HTERT RPE-1 (cell line): Measurements from ENCODE around the gene SORCS3.

ENCODE experiments used
- in situ Hi-C: fragments of 300-500 bp; cut with MboI; formaldehyde crosslinking; loops from 4 replicates; pipeline ENCODE4 v1.14.3; 2020; ENCODE audit warnings: low sequenced_read_pairs

The SORCS3 gene

DNA sequence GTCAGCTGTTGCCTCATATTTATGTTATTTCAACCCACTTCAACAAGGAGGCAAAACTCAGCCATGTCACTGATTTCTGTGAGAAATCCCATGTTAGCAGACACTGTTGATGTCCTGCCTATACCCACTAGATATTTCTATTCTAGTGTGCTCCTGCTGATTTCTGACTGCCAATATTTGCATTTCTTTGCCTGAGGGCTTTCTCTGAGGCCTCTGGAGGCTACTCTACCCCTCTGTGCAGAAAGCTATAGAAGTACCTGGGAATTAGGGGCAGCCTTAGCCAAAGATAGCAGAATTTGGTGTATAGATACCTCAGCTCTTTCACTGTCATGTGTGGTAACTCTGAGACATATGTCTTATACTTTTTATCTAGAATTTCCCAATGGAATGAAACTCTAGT is 348.8 kb downstream of the SORCS3 start:
- in situ Hi-C loops: no loop called here

DNA sequence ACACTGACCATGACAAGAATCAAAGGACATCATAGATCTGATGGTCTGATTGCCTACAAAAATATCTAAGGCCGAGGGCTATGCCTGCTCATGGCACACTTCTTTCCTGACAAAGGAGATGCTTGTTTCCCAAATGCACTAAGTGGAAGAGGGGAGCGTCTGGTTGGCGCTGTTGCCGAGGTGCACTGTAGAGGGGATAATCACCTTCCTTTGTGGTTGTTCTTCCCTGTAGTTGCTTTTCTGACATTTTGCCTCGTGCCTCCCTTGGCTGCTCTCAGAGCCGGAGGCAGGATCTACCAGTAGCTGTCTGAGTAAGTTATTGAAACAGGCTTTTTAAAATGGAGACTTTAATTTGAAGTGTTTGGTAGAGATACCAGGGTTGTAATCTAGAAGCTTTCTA is 352.0 kb downstream of the SORCS3 start:
- in situ Hi-C loops: no loop called here

DNA sequence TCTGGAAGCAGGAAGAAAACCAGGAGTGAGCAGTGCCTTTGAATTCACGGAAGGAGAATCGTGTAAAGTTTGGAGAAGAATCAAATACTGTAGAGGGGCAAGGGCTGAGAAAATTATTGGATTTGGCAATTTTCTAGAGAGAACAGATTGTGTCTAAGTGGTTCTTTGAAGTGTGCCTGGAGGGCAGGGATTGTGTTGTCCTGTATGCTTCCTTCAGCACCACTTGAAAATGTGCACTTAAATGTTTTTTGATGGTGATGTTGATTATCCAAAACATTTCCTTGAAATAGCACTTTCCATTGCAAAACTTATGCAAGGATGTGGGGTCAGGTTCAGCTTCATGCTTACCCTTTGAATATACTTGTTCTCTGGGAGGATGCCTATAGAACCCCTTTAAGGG is 360.2 kb downstream of the SORCS3 start:
- in situ Hi-C loops: no loop called here

DNA sequence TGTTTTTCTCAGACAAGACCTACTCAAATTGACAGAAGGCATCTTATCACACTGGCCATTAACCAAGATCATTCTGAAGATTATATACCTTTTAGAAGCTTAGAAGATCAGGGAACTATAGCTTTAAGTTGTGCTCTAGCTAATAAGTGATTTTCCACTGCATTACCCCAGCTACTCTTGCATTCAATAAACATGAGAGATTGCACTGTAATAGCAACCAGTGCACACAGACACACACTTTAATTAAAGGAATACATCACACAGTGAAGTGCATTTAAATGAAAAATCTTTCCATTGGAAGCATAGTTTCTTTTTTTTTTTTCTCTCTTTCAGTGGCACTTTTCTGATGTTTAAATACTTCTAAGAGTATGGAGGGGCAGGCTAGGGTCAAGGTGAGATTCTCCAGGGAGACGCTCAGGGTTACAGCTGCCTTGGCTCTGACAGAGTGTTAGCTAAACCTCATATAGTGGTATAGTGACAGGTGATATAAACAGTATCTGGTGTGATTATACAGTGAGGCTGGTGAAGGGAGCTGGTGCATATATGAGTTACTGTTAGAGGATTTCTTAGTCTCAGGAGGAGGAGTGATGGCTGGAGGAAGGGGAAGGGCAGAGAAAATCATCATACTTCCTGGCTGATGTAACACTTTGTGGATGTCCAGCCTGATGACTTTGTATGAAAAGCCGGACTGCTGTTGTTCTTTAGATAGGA is 369.5 kb downstream of the SORCS3 start:
- in situ Hi-C loops: no loop called here

DNA sequence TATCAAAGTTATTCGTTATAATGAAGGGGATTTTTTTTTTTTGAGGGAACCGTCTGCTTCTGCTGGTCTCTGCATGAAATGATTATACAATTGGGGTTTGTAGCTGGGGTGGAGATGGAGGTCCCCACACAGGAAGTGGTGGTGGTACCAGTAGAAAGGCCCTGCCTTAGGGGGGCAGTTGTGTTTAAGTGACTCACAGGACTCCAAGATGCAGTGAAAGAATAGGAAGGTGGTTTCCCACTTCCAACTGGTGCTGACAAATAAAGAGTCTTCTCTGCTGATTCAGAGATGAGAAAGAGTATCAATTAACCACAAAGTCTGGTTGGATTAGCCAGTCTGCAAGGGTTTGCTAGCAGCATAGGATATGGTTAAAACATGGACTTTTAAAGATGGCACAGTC is 376.0 kb downstream of the SORCS3 start:
- in situ Hi-C loops: no loop called here

DNA sequence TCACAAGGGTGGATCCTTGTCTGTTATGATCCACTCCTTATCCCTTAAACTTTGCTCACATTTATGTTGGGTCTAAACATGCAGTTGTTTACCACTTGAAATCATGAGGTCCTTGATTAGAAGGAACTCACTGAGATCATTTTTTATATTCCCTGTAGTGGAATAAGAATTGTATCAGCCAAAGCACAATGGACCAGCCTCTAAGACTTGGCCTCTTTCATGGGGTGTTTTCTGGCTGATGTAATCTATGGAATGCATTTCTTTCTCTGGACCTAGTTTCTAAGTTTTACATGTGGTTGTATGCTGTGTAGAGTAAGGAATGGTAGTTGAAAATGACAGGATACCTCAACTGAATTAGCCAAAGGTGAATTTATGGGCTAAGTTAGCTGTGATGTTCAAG is 376.6 kb downstream of the SORCS3 start:
- in situ Hi-C loops: no loop called here

DNA sequence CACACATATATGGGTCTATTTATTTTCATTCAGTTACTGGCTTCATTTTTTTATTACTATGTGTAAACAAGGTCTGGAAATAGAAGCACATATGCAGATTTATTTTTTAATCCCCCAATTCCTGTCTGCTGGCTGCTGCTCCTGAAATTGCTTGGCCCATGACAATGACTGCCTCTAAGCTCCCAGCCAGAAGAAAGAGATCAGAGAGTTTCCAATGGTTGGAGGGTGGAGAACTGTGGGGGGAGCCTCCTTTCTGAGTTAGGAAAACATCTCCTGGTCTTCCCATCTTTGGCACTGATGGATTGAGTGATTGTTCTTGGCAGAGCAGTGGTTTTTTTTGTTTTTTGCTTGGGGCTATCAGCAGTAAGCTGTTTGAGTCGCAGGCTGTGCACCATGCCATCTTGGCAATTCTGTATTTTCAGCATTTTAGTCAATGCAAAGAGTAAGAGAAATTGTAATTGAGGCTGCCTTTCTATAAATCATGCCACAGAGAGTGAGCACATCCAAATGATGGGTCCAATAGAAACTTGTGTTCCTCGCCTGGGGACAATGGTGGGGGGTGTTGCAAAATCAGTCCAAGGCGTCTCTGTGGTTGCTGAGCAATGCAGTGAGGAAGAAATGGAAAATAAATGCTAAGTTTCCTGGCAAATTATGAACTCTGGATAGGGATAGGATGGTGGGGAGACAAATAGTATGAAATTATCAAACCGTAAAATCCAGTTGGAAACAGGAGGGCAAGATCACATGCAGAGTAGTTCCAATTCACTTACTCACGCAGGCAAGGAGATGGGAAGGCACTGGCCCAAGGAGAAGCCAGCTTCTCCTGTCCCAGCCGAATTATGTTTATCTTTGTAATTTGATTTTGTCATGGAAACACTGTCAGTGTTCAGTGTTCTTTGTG is 382.4 kb downstream of the SORCS3 start:
- in situ Hi-C loops: no loop called here

DNA sequence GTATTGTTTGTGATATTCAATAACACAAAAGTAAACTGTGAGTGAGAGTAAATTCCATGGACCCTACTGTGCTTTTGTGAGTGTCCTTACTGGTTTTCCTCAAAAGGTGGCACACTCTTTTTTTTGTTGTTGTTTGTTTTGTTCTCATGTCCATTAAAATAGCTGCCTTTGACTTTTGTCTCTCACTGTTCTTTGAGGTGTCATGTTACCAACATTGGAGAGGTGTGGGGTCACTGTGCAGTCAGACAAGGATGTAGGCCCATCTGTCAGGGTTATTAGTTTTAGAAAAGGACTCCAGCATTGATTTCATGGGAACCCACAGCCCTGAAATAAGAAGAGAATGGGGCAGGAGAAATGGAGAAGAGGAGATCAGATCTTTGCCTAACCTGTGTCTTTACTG is 383.1 kb downstream of the SORCS3 start:
- in situ Hi-C loops: no loop called here

DNA sequence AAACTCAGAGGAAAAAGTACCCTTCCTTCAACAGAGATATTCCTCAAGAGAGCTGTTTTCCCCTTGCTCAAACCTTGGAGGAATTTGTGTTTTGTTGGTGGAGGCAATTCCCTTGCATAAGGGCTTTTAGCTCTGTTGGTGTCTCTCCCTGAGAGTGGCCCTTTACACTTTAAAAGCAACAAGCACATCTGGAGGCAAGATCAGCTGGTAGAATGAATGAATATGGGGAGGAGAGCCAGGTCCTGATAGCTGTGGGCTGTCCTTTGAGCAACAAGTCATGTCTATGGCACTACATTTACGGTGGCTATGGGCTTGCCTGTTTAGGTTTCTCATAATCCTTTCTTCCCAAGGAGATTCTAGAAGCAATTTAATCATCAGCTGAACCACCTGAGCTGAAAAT is 384.0 kb downstream of the SORCS3 start:
- in situ Hi-C loops: no loop called here

DNA sequence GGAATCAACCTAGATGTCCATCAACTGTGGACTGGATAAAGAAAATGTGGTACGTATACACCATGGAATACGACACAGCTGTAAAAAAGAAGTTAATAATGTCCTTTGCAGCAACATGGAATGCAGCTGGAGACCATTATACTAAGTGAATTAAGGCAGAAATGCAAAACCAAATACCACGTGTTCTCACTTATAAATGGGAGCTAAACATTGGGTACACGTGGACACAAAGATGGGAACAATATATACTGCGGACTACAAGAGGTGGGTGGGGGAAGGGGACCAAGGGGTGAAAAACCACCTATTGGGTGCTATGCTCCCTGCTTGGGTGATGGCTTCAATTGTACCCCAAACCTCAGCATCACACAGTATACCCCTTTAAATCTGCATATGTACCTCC is 385.5 kb downstream of the SORCS3 start:
- in situ Hi-C loops: no loop called here

DNA sequence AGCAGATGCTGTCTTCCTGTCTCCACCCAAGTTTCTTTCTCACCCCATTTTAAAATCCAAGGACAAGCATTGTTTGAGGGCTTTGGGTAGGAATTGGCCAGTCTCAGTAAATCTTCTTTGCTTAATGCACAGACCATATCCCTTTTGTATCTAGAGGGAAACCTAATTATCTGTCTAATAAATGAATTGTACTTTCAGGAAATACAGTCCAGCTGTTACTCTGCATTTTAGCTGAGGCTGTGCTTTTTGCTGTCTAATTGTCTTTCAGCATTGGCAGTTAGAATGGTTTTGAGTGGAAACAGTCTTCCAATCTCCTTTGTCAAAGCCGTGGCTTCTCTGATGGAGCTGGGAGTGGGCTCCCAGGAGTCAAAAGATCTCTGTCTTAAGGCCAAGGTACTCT is 388.2 kb downstream of the SORCS3 start:
- in situ Hi-C loops: no loop called here

DNA sequence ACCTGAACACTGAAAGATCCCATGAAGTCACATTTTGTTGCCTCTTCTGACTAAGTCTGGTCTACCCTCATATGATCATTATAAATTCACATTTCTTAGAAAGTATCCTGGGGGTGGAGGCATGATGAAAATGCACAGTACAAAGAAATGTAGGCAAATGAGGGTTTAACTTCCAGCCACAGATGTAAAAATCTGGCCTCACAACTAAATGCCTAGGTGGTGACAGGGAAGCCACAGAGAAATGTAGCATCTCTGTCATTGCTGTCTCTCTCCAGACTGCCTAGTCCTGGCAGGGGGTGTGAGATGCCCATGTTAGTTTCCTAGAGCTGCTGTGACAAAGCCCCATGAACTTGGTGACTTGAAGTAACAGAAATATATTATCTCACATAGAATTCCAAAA is 395.9 kb downstream of the SORCS3 start:
- in situ Hi-C loops: no loop called here

DNA sequence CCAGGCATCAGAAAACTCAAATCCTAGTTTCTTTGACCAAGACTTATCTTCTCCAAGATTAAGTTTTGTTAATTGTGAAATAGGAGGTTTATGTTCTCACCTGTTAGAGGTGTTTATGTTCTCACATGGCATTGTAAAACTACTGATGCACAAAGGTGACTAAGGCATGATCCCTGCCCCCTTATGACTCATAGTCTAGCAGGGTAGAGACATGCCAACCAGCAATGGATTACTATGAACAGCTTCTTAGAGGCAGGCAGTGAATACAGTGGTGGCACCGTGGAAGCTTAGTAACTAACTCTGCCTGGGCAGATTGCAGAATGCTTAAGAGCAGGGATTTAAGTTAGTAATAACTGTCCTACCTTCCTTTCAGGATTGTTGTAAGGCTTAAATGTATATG is 400.9 kb downstream of the SORCS3 start:
- in situ Hi-C loops: no loop called here

DNA sequence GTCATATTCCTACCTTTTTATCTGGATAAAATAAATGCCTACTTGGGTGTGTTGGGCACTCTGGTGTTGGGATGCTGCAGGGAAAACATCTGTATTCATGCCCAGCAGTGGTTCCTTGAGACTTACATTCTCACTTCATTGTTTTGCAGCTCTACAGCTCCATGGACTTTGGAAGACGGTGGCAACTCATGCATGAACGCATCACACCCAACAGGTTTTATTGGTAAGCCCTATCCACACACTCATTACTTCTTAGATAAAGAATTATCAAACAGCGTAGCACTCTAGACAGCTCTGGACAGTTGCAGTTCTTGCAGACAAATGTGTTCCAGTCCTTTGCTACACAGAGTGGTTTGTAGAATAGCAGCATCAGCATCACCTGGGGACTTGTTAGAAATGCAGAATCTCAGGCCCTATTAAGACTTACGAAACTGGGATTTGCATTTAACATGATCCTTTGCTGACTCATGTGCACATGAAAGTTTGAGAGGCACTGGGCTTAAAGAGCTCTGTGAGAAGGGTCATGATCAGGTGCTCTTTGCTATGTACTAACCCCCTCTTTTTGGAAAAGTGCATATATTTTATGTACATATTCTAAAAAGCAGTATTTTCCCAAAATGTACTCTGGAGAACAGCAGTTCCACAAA is 401.9 kb downstream of the SORCS3 start:
- in situ Hi-C loops: no loop called here

DNA sequence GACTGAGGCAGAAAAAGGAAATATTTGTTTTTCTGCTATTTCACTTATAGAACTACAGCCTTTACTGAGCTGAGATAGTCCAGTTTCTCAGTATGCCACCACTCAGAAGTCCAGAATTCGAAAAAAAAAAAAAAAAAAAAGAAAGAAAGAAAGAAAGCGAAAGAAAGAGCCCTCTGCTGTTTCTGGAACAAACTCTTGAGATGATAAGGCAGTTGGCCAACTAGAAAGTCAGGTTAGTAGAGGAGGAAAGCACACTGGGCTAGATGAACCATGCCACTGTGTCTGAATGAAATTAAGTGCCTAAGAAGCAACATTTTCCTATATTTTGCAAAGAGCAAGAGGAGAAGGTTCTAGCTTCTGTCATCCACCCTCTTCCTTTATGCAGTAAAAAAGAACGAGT is 403.8 kb downstream of the SORCS3 start:
- in situ Hi-C loops: no loop called here

DNA sequence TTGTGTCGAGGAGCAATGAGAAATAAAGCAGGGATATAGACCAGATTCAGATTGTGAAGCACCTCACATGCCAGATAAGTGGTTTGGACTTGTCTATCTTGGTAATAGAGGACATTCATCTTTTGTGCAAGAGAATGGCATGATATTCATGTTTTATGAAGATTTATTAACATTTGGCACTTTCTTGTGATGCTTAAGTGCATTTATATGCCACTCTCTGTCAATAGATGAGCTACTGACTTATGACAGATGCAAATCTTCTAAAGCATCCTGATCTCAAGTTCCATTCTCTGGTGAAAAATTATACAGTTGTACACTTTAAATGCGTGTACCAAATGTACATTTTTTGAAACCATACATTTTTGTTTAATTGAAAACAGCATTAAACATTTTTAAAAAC is 415.3 kb downstream of the SORCS3 start:
- in situ Hi-C loops: no loop called here

DNA sequence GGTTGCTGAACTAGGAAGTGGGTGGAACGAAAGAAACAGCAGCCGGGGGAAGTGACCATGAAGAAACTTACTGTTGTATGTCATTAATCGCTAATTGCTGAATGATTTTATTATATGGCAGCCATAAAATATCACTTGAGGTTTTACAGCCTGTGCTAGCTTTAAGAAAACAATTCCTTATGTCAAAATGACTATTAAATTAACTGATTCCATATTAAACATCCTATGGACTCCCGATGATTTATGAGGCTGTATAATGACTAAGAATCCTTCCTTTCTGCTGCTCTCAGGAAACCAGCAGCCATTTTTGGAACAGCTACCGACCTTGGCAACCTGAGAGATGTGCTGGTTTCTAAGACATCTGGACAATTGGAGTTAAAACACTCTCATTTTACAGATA is 421.9 kb downstream of the SORCS3 start:
- in situ Hi-C loops: no loop called here

DNA sequence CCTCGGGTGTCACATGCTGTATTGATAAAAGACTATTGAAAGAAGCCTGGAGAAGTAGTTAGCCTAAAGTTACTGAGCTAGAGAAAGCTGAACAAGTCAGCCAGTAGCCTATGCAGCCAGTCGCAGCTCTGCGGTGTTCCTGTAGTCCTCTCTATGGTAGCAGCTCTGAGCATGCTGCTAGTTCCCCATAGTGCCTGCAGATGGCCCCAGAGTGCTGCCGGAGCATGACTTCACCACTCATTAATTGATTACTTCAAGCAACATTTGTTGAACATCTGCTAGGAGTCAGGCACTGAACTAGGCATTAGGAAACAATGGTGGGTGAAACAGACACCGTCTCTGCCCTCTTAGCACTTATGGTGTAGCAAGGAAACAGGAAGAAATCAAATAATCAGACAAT is 422.7 kb downstream of the SORCS3 start:
- in situ Hi-C loops: no loop called here

DNA sequence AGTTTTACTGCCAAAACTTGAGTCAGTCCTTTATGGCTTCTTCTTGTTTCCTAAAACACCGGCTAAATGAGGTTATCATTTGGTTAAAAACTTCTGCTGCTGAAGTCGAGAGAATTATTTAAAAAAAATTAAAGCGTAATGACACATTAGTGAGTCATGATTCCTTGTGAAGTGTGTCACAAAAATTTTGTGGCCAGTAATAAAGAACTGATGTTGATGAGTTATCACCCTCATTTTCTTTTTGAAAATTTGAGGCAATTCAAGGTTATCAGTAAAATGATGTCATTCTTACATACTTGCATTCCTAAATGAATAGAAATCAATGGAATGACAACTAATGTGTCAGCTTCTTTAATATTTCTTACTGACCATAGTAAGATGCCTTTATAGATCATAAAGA is 427.4 kb downstream of the SORCS3 start:
- in situ Hi-C loops: no loop called here

DNA sequence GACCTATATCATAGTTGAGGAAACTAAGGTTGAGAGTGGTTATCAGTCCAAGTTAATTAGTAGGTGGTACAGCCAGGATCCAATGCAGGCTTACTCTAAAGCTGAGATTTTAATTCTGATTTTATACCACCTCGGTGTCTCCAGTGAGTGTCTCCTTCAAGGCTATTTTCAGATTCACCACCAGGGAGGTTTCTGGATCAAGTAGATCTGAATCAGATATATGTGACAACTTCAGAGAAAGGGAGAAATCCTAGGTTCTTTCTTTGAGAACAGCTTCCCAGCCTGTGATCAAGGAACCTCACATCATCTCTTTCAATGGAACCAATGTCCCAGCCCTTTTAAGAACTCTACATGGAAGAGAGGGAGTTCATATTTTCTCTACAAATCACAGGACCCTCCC is 429.2 kb downstream of the SORCS3 start:
- in situ Hi-C loops: no loop called here

DNA sequence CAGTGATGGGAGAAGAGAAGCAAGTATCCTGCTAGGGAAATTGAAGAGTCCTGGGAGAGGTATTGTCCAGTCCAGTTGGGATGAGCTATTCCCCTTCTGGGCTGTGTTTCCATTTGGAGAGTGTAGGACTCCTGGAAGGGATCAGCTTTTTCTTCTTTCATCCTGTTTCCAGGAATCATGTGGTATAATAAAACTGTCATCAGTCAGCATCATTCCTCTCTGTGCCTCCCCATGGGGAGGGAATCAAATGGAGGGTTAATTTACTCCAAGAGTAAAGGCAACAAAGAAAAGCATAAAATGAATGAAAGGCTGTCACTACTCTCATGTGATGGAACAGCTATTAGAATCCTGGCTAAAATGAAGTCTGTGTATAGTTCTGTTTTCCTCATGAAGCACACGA is 429.9 kb downstream of the SORCS3 start:
- in situ Hi-C loops: no loop called here

DNA sequence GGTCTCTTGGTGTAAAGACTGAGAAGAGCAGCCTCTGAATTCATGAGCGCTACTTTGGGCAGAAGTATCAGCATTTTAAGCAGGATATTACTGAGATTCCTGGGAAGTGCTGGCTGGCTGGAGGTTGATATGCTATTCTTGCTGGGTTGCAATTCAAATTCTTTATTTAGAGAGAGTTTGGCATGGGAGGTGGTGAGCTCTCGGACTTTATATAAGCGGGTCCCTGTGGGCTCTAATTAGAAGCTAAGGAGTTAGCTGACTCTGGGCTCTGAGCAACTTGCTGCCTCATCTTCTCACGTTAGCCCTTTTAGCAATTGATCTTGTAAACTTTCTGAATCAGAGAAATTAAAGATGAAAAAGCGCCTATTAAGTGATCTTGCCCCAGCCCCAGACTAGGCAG is 430.9 kb downstream of the SORCS3 start:
- in situ Hi-C loops: no loop called here
